HG03066 (cell line): Measurements from ENCODE around the gene PUM2.
"Not testable (repeated sequence)": the region's sequence is repeated elsewhere in the genome, so short reads cannot be mapped to it uniquely, and the experiment has no call there.

ENCODE experiments used
- ATAC-seq: cut with Tn5 transposase; IDR thresholded peaks from one replicate; pipeline ENCODE4 v1.9.1; 2021; ENCODE audit warnings: low read depth; ENCODE audit not compliant: unreplicated experiment

PUM2 gene

GRCh38 chr2:20236496-20236895, 114.1 kb downstream of the PUM2 start:
- no peak for ATAC-seq

GRCh38 chr2:20235655-20236305, 114.9 kb downstream of the PUM2 start:
- ATAC-seq = no peak

GRCh38 chr2:20234597-20234996, 116.0 kb downstream of the PUM2 start:
- not testable (repeated sequence) for ATAC-seq

- no peak for ATAC-seq
These were observed 117.8 kb downstream of the PUM2 start for GRCh38 chr2:20232837-20233207.

- ATAC-seq = no peak
These were observed 119.0 kb downstream of the PUM2 start for GRCh38 chr2:20231598-20232026.

GRCh38 chr2:20231159-20231558, 119.5 kb downstream of the PUM2 start:
- no peak for ATAC-seq

- no peak for ATAC-seq
These were observed 120.6 kb downstream of the PUM2 start for GRCh38 chr2:20230114-20230425.

GRCh38 chr2:20229322-20230113, 121.1 kb downstream of the PUM2 start:
- no peak for ATAC-seq

GRCh38 chr2:20227894-20228505, 122.6 kb downstream of the PUM2 start:
- no peak for ATAC-seq

GRCh38 chr2:20226152-20226545, 124.5 kb downstream of the PUM2 start:
- no peak for ATAC-seq

GRCh38 chr2:20225294-20226151, 125.1 kb downstream of the PUM2 start:
- peak; percentile 57 for ATAC-seq

- peak; percentile 20 for ATAC-seq
These were observed 125.8 kb downstream of the PUM2 start, which contains the start of gene SDC1 for GRCh38 chr2:20224716-20225293. SDC1 (minus strand) TSS chr2:20225130; CDS start chr2:20224867, 263 bp downstream.

- peak; percentile 30 for ATAC-seq
These were observed 126.4 kb downstream of the PUM2 start for GRCh38 chr2:20224164-20224715.

- peak; percentile 23 for ATAC-seq
These were observed 127.1 kb downstream of the PUM2 start for GRCh38 chr2:20223407-20224163.

- no peak for ATAC-seq
These were observed 127.8 kb downstream of the PUM2 start for GRCh38 chr2:20222769-20223406.

- no peak for ATAC-seq
These were observed 128.5 kb downstream of the PUM2 start for GRCh38 chr2:20222014-20222768.

GRCh38 chr2:20221555-20221973, 129.1 kb downstream of the PUM2 start:
- no peak for ATAC-seq
